HepG2 (cell line): ENCODE data around the gene RIMBP2. TPM values are rescaled to one million over a fixed set of nuclear protein-coding genes. Genes with fewer than 3 reads are reported as not detected.

Experiments
- ATAC-seq: fragments of 200-7000 bp; cut with Tn5 transposase; 3 replicates; pipeline ENCODE4 v1.9.1; 2020; ENCODE audit warnings: mild to moderate bottlenecking, moderate library complexity
- BruUV-seq: library from RNA; stranded (reverse); fragments of 400-500 nt; replicated peaks from 2 replicates; lab custom pipeline; 2021; lab: Mats Ljungman, UMichigan
- CTCF ChIA-PET: fragments of 300-600 bp; formaldehyde crosslinking; extraction: SDS; loops from one replicate; lab custom pipeline; 2021; ENCODE audit warnings: low total read pairs, inconsistent platforms, low intra/inter-chr PET ratio; lab: Yijun Ruan, JAX
- POLR2A ChIA-PET: fragments of 350-600 bp; sonication (Branson Sonifier 250); formaldehyde crosslinking; loops from one replicate; lab custom pipeline; 2020; ENCODE audit warnings: antibody characterized with exemption, inconsistent platforms; lab: Yijun Ruan, JAX
- DNase-seq: peaks from one replicate; pipeline ENCODE4 v3.0.0-alpha.2; 2015; ENCODE audit warnings: low spot score
- FAIRE-seq: peaks from 3 replicates; lab custom pipeline; 2011; peaks lifted over from hg19 to GRCh38; lab: Jason Lieb, UNC
- H2AFZ ChIP-seq: one replicate; pipeline ENCODE4 v1.6.1; 2011; ENCODE audit warnings: low read length, inconsistent platforms
- H3K27ac ChIP-seq: fragments of 300-600 bp; 3 replicates; pipeline ENCODE4 v1.8.0; 2011; ENCODE audit warnings: mixed run types, mild to moderate bottlenecking, mixed read lengths, low read length, inconsistent platforms; ENCODE audit not compliant: insufficient read depth; ENCODE audit errors: extremely low read length
- H3K27me3 ChIP-seq, 2 experiments: fragments of 200-600 bp in 1 of 2; 2 replicates in 1 of 2; 3 replicates in 1 of 2; pipeline versions ENCODE4 v1.6.0 to v1.8.0; 2011; ENCODE audit warnings: low read length in 2 of 2, mild to moderate bottlenecking in 2 of 2, moderate library complexity in 2 of 2, inconsistent platforms in 1 of 2; ENCODE audit not compliant: insufficient read depth in 2 of 2, control insufficient read depth in 1 of 2
- H3K36me3 ChIP-seq, 2 experiments: fragments of 200-600 bp in 1 of 2; replicated peaks in 1 of 2; 2 replicates in 1 of 2; 3 replicates in 1 of 2; pipeline versions ENCODE4 v1.5.1 to v1.8.0; 2011; ENCODE audit warnings: low read length in 2 of 2, inconsistent platforms in 1 of 2; ENCODE audit not compliant: insufficient read depth in 2 of 2, control insufficient read depth in 1 of 2
- H3K4me1 ChIP-seq: 2 replicates; pipeline ENCODE4 v1.5.1; 2012; ENCODE audit warnings: low read length, inconsistent platforms; ENCODE audit not compliant: insufficient read depth
- H3K4me2 ChIP-seq: 2 replicates; pipeline ENCODE4 v1.6.0; 2011; ENCODE audit warnings: low read depth, low read length, inconsistent platforms
- H3K4me3 ChIP-seq, 3 experiments: fragments of 200-600 bp in 1 of 3; sonication (generic), shearing (Covaris generic) in 1 of 3; replicated peaks in 1 of 3; 2 replicates each; pipeline ENCODE4 v1.5.1; 2011 to 2016; ENCODE audit warnings: low read length in 3 of 3, inconsistent platforms in 2 of 3, low read depth in 2 of 3, mild to moderate bottlenecking in 2 of 3, control low read depth in 1 of 3, mixed read lengths in 1 of 3; ENCODE audit not compliant: insufficient read depth in 1 of 3
- H3K79me2 ChIP-seq: one replicate; pipeline ENCODE4 v1.6.1; 2011; ENCODE audit warnings: low read length, inconsistent platforms; ENCODE audit not compliant: insufficient read depth
- H3K9ac ChIP-seq: 2 replicates; pipeline ENCODE4 v1.6.0; 2011; ENCODE audit warnings: mild to moderate bottlenecking, low read depth, low read length, inconsistent platforms; ENCODE audit not compliant: insufficient read depth
- H3K9me3 ChIP-seq: 2 replicates; pipeline ENCODE4 v1.5.1; 2012; ENCODE audit warnings: mild to moderate bottlenecking, low read length
- H4K20me1 ChIP-seq: 2 replicates; pipeline ENCODE4 v1.6.0; 2011; ENCODE audit warnings: inconsistent platforms, mild to moderate bottlenecking, low read length, moderate library complexity; ENCODE audit not compliant: insufficient read depth
- KAT7 ChIP-seq: IDR thresholded peaks from 2 replicates; pipeline ENCODE4 v1.6.1; 2018; ENCODE audit warnings: borderline replicate concordance, missing compliant biosample characterization
- PRDM4 ChIP-seq: sonication (generic); formaldehyde crosslinking; IDR thresholded peaks from 2 replicates; pipeline ENCODE4 v1.9.0; 2021; ENCODE audit warnings: missing genetic modification reagents, borderline replicate concordance
- RARG ChIP-seq: sonication (generic); formaldehyde crosslinking; IDR thresholded peaks from 2 replicates; pipeline ENCODE4 v1.4.0; 2020; ENCODE audit warnings: low read depth, mild to moderate bottlenecking, missing genetic modification reagents
- RNF219 ChIP-seq: sonication (generic); formaldehyde crosslinking; IDR thresholded peaks from 2 replicates; pipeline ENCODE4 v1.5.0; 2020; ENCODE audit warnings: mild to moderate bottlenecking, missing genetic modification reagents
- SIX4 ChIP-seq: sonication (generic); formaldehyde crosslinking; IDR thresholded peaks from 2 replicates; pipeline ENCODE4 v1.4.0; 2020; ENCODE audit warnings: missing genetic modification reagents
- SOX6 ChIP-seq, 2 experiments: fragments of 450-650 bp in 1 of 2; sonication (generic) in 1 of 2; formaldehyde crosslinking in 1 of 2; IDR thresholded peaks; 2 replicates each; pipeline versions ENCODE4 v1.4.0 to v1.6.1; 2017 to 2020; ENCODE audit warnings: antibody characterized with exemption in 1 of 2, mild to moderate bottlenecking in 1 of 2, missing genetic modification reagents in 1 of 2
- ZNF24 ChIP-seq: fragments of 450-650 bp; IDR thresholded peaks from 2 replicates; pipeline ENCODE4 v1.6.1; 2017; ENCODE audit warnings: antibody characterized with exemption, mild to moderate bottlenecking
- ZNF276 ChIP-seq: sonication (generic); formaldehyde crosslinking; IDR thresholded peaks from 2 replicates; pipeline ENCODE4 v1.4.0; 2020; ENCODE audit warnings: mild to moderate bottlenecking, low read depth, missing genetic modification reagents
- ZNF282 ChIP-seq: fragments of 450-650 bp; IDR thresholded peaks from 2 replicates; pipeline ENCODE4 v1.6.1; 2018; ENCODE audit not compliant: partially characterized antibody
- ZNF614 ChIP-seq: IDR thresholded peaks from 2 replicates; pipeline ENCODE4 v1.6.1; 2018; ENCODE audit warnings: missing biosample characterization, missing genetic modification reagents, inconsistent platforms, borderline replicate concordance
- WGBS: methylation state at CpG from one replicate; pipeline ENCODE4 v1.1.6; 2017; ENCODE audit warnings: low lambda C conversion rate; 5-methylcytosine and 5-hydroxymethylcytosine counted together
- in situ Hi-C: cut with HindIII; loops from 2 replicates; pipeline ENCODE4 v1.10.0; 2017; ENCODE audit warnings: low pct_unique_long_range_greater_than_20kb; ENCODE audit not compliant: extremely low pct_ligation_motif_present
- intact Hi-C: fragments of 100-400 bp; cut with micrococcal nuclease; formaldehyde crosslinking; loops from one replicate; pipeline ENCODE4 v1.10.0; 2022; ENCODE audit not compliant: unreplicated experiment
- polyA plus RNA-seq, 8 experiments: library from polyadenylated mRNA; depleted of rRNA in 3 of 8; stranded (reverse) in 7 of 8; unstranded in 1 of 8; fragments of >200 nt; fragmentation: Illumina TruSeq in 4 of 8; extraction: Trizol in 4 of 8; gene quantifications; 2 replicates each; pipeline versions ENCODE4 v1.2.1 to v1.2.3, GENCODE V29; 2011 to 2016; ENCODE audit warnings: low read depth in 4 of 8, missing spikeins in 1 of 8, mixed read lengths in 1 of 8; ENCODE audit not compliant: insufficient read depth in 1 of 8
- total RNA-seq, 5 experiments: library from RNA; depleted of rRNA; stranded (reverse); fragments of >200 nt; fragmentation: Illumina TruSeq; extraction: Trizol; gene quantifications; 2 replicates each; pipeline ENCODE4 v1.2.3, GENCODE V29; 2016; ENCODE audit warnings: low read depth in 1 of 5
- TF ChIP-seq, protein P1 (sequence below): IDR thresholded peaks from 2 replicates; pipeline ENCODE4 v1.6.1; 2016; ENCODE audit warnings: control low read depth

Gene RIMBP2
- total and polyA plus RNA-seq, 2 of the 13 experiments (the other 11 are each of a cell fraction or from before 2014, with no cell fraction given) = 0.03 TPM; not detected in 1

DNA sequence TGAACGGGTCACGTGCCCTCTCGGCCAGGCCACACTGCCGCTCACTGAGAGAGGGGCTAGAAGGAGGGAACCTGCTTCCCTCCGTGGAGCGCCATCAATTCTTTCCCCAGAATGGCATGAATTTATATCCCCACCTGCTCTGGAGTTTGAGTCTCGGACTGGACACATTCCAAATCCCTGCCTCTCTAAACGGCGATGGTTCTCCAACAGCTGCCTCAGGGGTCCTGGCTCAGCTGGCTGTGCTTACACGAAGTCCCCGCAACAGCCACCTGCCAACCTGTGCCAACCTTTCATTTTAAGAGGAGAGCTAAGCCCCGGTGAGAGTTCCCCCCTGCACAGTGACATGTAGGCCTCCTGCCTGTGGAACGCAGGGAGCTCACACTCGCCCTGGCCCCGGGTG is 73.2 kb downstream of the RIMBP2 start:
- H3K4me3 ChIP-seq = no peak overlapping the region
- 24% methylated on average over 11 of the region's 15 CpGs for WGBS
- POLR2A ChIA-PET = no interaction called here
- no peak for DNase-seq
- H3K4me2 ChIP-seq = no peak overlapping the region
- no peak overlapping the region for H3K27ac ChIP-seq
- TF ChIP-seq KAT7 (CRISPR knock-in tag) (no peak), SIX4 (CRISPR knock-in tag) (no peak), ZNF614 (no peak), RARG (CRISPR knock-in tag) (no peak), RNF219 (CRISPR knock-in tag) (no peak), SOX6 (IDR thresholded peaks at IDR 0.05) (no peak), SOX6 (CRISPR knock-in tag; IDR thresholded peaks at IDR 0.05) (no peak), ZNF24 (no peak), ZNF282 (no peak), ZNF276 (no peak), PRDM4 (CRISPR knock-in tag) (no peak)
- TF ChIP-seq, protein P1, sequence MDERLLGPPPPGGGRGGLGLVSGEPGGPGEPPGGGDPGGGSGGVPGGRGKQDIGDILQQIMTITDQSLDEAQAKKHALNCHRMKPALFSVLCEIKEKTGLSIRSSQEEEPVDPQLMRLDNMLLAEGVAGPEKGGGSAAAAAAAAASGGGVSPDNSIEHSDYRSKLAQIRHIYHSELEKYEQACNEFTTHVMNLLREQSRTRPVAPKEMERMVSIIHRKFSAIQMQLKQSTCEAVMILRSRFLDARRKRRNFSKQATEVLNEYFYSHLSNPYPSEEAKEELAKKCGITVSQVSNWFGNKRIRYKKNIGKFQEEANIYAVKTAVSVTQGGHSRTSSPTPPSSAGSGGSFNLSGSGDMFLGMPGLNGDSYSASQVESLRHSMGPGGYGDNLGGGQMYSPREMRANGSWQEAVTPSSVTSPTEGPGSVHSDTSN (CRISPR knock-in tag) = no peak
- H3K36me3 ChIP-seq = no peaks in the 10 kb centered on the region
- 0 out of 2 replicates have a peak, but pooled peaks cover 4% of the 10 kb centered on the region for H4K20me1 ChIP-seq
- peaks cover 4 to 66% of the 10 kb centered on the region in 2 experiments; a peak in 4 of 5 replicates for H3K27me3 ChIP-seq
- no peak overlapping the region for H3K9ac ChIP-seq
- intact Hi-C loops (no loop called here), in situ Hi-C loops (no loop called here)
- no peak for FAIRE-seq
- no TSS peak for BruUV-seq
- CTCF ChIA-PET = no interaction called here
- H3K79me2 ChIP-seq = no peaks in the 10 kb centered on the region
- no peak for ATAC-seq
- H2AFZ ChIP-seq = no peak overlapping the region
- H3K9me3 ChIP-seq = no peaks in the 10 kb centered on the region
- no peaks in the 10 kb centered on the region for H3K4me1 ChIP-seq
